Tibial nerve (tissue), 4 donors: ENCODE data around the gene ANKFN1. TPM values are rescaled to one million over a fixed set of nuclear protein-coding genes. Genes with fewer than 3 reads are reported as not detected.

Experiments
- DNase-seq, 2 donors: peaks; one replicate each; pipeline ENCODE4 v3.0.0-alpha.2; 2019; ENCODE audit warnings: low spot score in 2 of 2
- H3K27ac ChIP-seq, 4 donors: fragments of 200-600 bp; sonication (generic) in 3 of 4; one replicate each; pipeline ENCODE4 v1.5.1; 2017 to 2019; ENCODE audit warnings: mild to moderate bottlenecking in 1 of 4
- H3K27me3 ChIP-seq, 2 donors: fragments of 200-600 bp; sonication (generic) in 1 of 2; one replicate each; pipeline versions ENCODE4 v1.5.1 to v1.6.0; 2017 to 2019
- H3K36me3 ChIP-seq, 3 donors: fragments of 200-600 bp; sonication (generic); one replicate each; pipeline ENCODE4 v1.5.1; 2018 to 2019
- H3K4me1 ChIP-seq, 4 donors: fragments of 200-600 bp; sonication (generic) in 3 of 4; one replicate each; pipeline ENCODE4 v1.5.1; 2017 to 2019
- H3K4me3 ChIP-seq, 4 donors: fragments of 200-600 bp; sonication (generic) in 3 of 4; one replicate each; pipeline ENCODE4 v1.5.1; 2017 to 2019; ENCODE audit warnings: mild to moderate bottlenecking in 1 of 4, moderate library complexity in 1 of 4
- H3K9me3 ChIP-seq, 4 donors: fragments of 200-600 bp; sonication (generic) in 3 of 4; one replicate each; pipeline ENCODE4 v1.5.1; 2017 to 2019
- EP300 ChIP-seq, 2 donors: sonication (generic); formaldehyde crosslinking; IDR thresholded peaks; one replicate each; pipeline ENCODE4 v1.6.1; 2017; ENCODE audit warnings: antibody characterized with exemption in 2 of 2, mild to moderate bottlenecking in 1 of 2
- POLR2A ChIP-seq, 2 donors: fragments of 450-650 bp; IDR thresholded peaks; one replicate each; pipeline ENCODE4 v1.6.1; 2017; ENCODE audit warnings: antibody characterized with exemption in 2 of 2, mild to moderate bottlenecking in 2 of 2, moderate library complexity in 2 of 2
- WGBS, 2 donors: methylation state at CpG; one replicate each; pipeline ENCODE4 v1.1.5; 2018; 5-methylcytosine and 5-hydroxymethylcytosine counted together
- total RNA-seq, 4 donors: library from RNA; depleted of rRNA; stranded (reverse); fragments of >200 nt; gene quantifications; one replicate each; pipeline ENCODE4 v1.1.0, GENCODE V29; 2016
- TF ChIP-seq, protein P1 (sequence below), 5 experiments: fragments of 200-600 bp in 3 of 5; fragments of 450-650 bp in 2 of 5; sonication (generic) in 3 of 5; IDR thresholded peaks; one replicate each; pipeline ENCODE4 v1.5.1; 2016 to 2019; ENCODE audit warnings: antibody characterized with exemption in 5 of 5, mild to moderate bottlenecking in 3 of 5, moderate library complexity in 2 of 5

The ANKFN1 gene
- total RNA-seq, 4 donors from 2014 or later: 0.63 to 6.5 (median 2.1) TPM; not detected in 1

DNA sequence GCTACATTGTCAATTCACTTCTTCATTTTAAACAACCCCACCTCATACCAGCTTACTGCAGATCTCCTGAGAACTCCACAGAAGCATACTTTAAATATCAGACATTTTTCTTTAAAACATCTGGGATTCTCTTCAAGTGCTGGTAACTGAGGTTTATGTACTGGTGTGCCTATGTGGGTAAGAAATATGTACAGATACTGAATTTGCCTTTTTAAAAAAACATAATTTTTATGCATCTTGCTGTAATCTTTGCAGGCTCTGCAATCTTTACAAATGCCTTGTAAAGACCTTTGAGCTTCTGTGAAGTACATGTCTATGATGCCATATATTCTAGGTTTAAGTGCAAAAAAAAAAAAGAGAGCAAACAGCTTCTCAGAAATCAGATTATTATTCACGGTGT, 312.6 kb downstream of the ANKFN1 start:
- no peaks in the 10 kb centered on the region for H3K36me3 ChIP-seq
- no peak overlapping the region for H3K4me3 ChIP-seq
- H3K9me3 ChIP-seq: no peaks in the 10 kb centered on the region
- no peaks in the 10 kb centered on the region for H3K4me1 ChIP-seq
- no peak for DNase-seq
- H3K27me3 ChIP-seq: no peaks in the 10 kb centered on the region
- WGBS, 2 donors: 78 to 82% methylated on average over 1 of the region's 1 CpG
- no peak overlapping the region for H3K27ac ChIP-seq
- no peak for TF ChIP-seq EP300 (IDR thresholded peaks at IDR 0.05)
- no peak for TF ChIP-seq POLR2A (IDR thresholded peaks at IDR 0.05)
- TF ChIP-seq, protein P1, sequence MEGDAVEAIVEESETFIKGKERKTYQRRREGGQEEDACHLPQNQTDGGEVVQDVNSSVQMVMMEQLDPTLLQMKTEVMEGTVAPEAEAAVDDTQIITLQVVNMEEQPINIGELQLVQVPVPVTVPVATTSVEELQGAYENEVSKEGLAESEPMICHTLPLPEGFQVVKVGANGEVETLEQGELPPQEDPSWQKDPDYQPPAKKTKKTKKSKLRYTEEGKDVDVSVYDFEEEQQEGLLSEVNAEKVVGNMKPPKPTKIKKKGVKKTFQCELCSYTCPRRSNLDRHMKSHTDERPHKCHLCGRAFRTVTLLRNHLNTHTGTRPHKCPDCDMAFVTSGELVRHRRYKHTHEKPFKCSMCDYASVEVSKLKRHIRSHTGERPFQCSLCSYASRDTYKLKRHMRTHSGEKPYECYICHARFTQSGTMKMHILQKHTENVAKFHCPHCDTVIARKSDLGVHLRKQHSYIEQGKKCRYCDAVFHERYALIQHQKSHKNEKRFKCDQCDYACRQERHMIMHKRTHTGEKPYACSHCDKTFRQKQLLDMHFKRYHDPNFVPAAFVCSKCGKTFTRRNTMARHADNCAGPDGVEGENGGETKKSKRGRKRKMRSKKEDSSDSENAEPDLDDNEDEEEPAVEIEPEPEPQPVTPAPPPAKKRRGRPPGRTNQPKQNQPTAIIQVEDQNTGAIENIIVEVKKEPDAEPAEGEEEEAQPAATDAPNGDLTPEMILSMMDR (IDR thresholded peaks at IDR 0.05): no peak

DNA sequence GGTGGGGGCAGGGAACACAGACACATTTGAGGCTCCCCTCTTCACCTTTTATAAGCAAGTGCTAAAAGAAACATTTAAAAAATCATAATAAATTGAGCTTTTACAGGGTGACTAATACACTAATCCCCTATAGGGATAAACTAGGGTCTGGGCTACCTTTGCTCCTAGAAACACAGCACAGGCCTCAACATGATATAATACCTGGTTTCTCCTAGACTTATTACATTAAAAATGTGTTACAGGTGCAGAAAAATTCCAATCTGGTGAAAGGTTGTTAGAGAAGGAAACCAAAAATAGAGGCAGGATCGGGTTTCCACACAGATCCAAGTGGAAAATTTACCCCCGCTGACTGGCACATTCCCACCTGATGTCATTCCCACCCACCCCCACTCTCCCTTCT, 315.6 kb downstream of the ANKFN1 start:
- no peak for DNase-seq
- no peaks in the 10 kb centered on the region for H3K36me3 ChIP-seq
- H3K4me1 ChIP-seq: no peaks in the 10 kb centered on the region
- H3K27ac ChIP-seq: no peak overlapping the region
- no peak for TF ChIP-seq EP300 (IDR thresholded peaks at IDR 0.05)
- no peaks in the 10 kb centered on the region for H3K27me3 ChIP-seq
- H3K9me3 ChIP-seq: peaks cover 0 to 8% (median 0%) of the 10 kb centered on the region in 4 donors
- WGBS, 2 donors: 80 to 82% methylated on average over 2 of the region's 2 CpGs
- H3K4me3 ChIP-seq: no peak overlapping the region

DNA sequence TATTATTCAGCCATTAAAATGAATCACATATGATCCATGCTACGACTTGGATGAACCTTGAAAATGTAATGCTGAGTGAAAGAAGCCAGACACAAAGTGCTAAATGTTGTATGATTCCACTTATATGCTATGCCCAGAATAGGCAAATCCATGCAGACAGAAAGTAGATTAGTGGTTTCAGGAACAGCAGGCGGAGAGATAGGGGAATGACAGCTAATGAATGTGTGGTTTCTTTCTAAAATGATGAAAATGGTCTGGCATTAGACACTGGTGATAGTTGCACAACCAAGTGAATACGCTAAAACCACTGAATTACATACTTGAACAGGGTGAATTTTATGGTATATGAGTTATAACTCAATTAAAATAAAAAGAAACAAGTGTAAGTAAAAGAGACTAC, 318.4 kb downstream of the ANKFN1 start:
- Histone ChIP-seq H3K4me1 (no peaks in the 10 kb centered on the region), H3K9me3 (peaks cover 0 to 8% (median 0%) of the 10 kb centered on the region in 4 donors), H3K27me3 (no peaks in the 10 kb centered on the region), H3K36me3 (no peaks in the 10 kb centered on the region), H3K27ac (no peak overlapping the region), H3K4me3 (no peak overlapping the region)
- no peak for DNase-seq
- TF ChIP-seq POLR2A (IDR thresholded peaks at IDR 0.05) (no peak), EP300 (IDR thresholded peaks at IDR 0.05) (no peak)
- TF ChIP-seq, protein P1 (IDR thresholded peaks at IDR 0.05): no peak
- 89 to 95% methylated on average over 3 of the region's 3 CpGs for WGBS, 2 donors

DNA sequence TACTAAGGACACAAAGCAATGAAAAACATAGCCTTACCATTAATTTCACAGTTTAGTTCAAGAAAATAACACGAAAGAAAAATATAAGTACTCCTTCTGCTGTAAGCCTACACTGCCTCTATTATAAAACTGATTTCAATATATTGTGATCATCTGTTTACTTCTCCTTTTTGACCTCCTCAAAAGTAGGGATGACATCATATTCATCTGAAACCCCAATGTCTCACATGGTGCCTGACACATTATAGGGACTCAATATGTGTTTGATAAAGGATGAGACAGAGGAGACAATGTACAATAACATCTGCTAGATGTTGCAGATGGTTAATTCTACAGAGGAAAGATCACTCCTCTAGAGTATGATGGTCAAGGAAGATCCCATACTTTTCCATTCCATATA, 321.8 kb downstream of the ANKFN1 start:
- Histone ChIP-seq H3K9me3 (peaks cover 0 to 8% (median 0%) of the 10 kb centered on the region in 4 donors), H3K4me3 (no peak overlapping the region), H3K4me1 (no peaks in the 10 kb centered on the region), H3K36me3 (no peaks in the 10 kb centered on the region), H3K27ac (no peak overlapping the region), H3K27me3 (no peaks in the 10 kb centered on the region)
- no peak for DNase-seq
- WGBS, 2 donors: 86 to 96% methylated on average over 1 of the region's 1 CpG
- TF ChIP-seq, protein P1 (IDR thresholded peaks at IDR 0.05): no peak
- TF ChIP-seq POLR2A (IDR thresholded peaks at IDR 0.05): no peak
- no peak for TF ChIP-seq EP300 (IDR thresholded peaks at IDR 0.05)

DNA sequence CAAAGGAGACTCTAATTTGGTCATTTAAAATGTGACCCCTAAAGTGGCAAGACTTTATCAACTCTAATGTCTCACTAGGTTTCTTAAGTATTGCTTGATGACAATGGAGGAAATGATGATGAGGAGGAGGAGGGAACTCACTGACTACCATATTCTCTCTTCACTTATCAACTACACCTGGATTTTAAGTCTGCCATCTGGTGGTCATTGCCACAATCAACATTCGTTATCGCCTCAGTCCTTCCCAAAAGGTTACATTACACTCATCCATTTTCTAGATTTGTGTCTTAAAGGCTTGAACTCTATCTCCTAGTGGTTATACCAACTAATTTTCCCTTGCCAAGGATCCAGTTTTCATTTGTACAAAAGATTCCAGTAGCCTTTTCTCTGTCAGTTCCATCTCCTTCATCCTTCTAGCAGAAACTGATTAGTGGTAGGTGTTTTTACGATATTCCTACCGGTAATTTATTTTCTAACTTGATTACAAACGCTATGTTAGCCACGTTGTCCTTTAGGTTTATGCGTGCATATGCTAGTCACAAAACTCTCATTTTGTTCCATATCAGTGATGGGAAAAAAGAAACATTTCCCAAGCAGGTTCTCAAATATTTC, 325.7 kb downstream of the ANKFN1 start:
- WGBS, 2 donors: 66 to 74% methylated on average over 7 of the region's 7 CpGs
- TF ChIP-seq EP300 (IDR thresholded peaks at IDR 0.05): no peak
- TF ChIP-seq, protein P1 (IDR thresholded peaks at IDR 0.05): peak in 4 of 5 experiments; percentile 15 to 57 (median 28)

More for the DNA sequence above, 325.7 kb downstream of the ANKFN1 start:
- Histone ChIP-seq H3K27me3 (no peaks in the 10 kb centered on the region), H3K27ac (no peak overlapping the region), H3K4me3 (no peak overlapping the region), H3K4me1 (no peaks in the 10 kb centered on the region), H3K36me3 (no peaks in the 10 kb centered on the region), H3K9me3 (no peaks in the 10 kb centered on the region)
- DNase-seq: peak in 1 of 2 donors; percentile 28
